SK-N-SH (cell line): ENCODE data around the gene GRIN1. TPM values are rescaled to one million over a fixed set of nuclear protein-coding genes. Genes with fewer than 3 reads are reported as not detected.
A peak's percentile ranks its signal among the peaks of the same experiment; 100 is the strongest.

Experiments used
- CTCF ChIA-PET: fragments of 300-600, 350-600 bp; formaldehyde crosslinking; extraction: SDS; loops from one replicate; lab custom pipeline; 2021; lab: Yijun Ruan, JAX
- POLR2A ChIA-PET: fragments of 350-600 bp; sonication (Branson Sonifier 250); formaldehyde crosslinking; extraction: SDS; loops from one replicate; lab custom pipeline; 2020; ENCODE audit warnings: antibody characterized with exemption, inconsistent platforms; lab: Yijun Ruan, JAX
- DNase-seq: peaks from one replicate; pipeline ENCODE4 v3.0.0; 2012
- H2AFZ ChIP-seq: fragments of 200-600 bp; sonication (generic); 2 replicates; pipeline ENCODE4 v1.8.1; 2016; ENCODE audit warnings: antibody characterized with exemption, mild to moderate bottlenecking, low read depth
- H3F3A ChIP-seq: fragments of 200-600 bp; sonication (generic); replicated peaks from 2 replicates; pipeline ENCODE3; 2016; ENCODE audit warnings: antibody characterized with exemption, mild to moderate bottlenecking; ENCODE audit not compliant: insufficient read depth
- H3K27ac ChIP-seq, 2 experiments: fragments of 200-500 bp in 1 of 2; fragments of 200-600 bp in 1 of 2; sonication (Bioruptor generic) in 1 of 2; sonication (generic), shearing (Covaris generic) in 1 of 2; 2 replicates each; pipeline versions ENCODE4 v1.5.1 to v1.6.1; 2014 to 2016; ENCODE audit warnings: low read depth in 2 of 2, inconsistent platforms in 1 of 2, low read length in 1 of 2, mild to moderate bottlenecking in 1 of 2, mixed read lengths in 1 of 2
- H3K27me3 ChIP-seq: fragments of 200-600 bp; sonication (generic), shearing (Covaris generic); 2 replicates; pipeline ENCODE4 v1.6.1; 2016; ENCODE audit warnings: mixed run types; ENCODE audit not compliant: insufficient read depth
- H3K36me3 ChIP-seq, 2 experiments: fragments of 200-500 bp in 1 of 2; fragments of 200-600 bp in 1 of 2; sonication (Bioruptor generic) in 1 of 2; sonication (generic) in 1 of 2; replicated peaks in 1 of 2; 2 replicates each; pipeline versions ENCODE3 to v1.5.1; 2014 to 2016; ENCODE audit warnings: low read length in 1 of 2, mild to moderate bottlenecking in 1 of 2; ENCODE audit not compliant: insufficient read depth in 2 of 2, control insufficient read depth in 1 of 2
- H3K4me1 ChIP-seq, 2 experiments: fragments of 200-500 bp in 1 of 2; fragments of 200-600 bp in 1 of 2; sonication (Bioruptor generic) in 1 of 2; sonication (generic), shearing (Covaris generic) in 1 of 2; 2 replicates each; pipeline versions ENCODE4 v1.5.1 to v1.6.1; 2014 to 2016; ENCODE audit warnings: low read depth in 1 of 2, low read length in 1 of 2, mixed run types in 1 of 2; ENCODE audit not compliant: insufficient read depth in 2 of 2, control insufficient read depth in 1 of 2
- H3K4me2 ChIP-seq: fragments of 200-600 bp; sonication (generic), shearing (Covaris generic); 2 replicates; pipeline ENCODE4 v1.6.1; 2017; ENCODE audit warnings: mixed run types
- H3K4me3 ChIP-seq, 2 experiments: fragments of 200-500 bp in 1 of 2; fragments of 200-600 bp in 1 of 2; sonication (Bioruptor generic) in 1 of 2; sonication (generic), shearing (Covaris generic) in 1 of 2; 2 replicates each; pipeline versions ENCODE4 v1.5.1 to v1.8.1; 2014 to 2016; ENCODE audit warnings: low read depth in 2 of 2, inconsistent platforms in 1 of 2, low read length in 1 of 2, mild to moderate bottlenecking in 1 of 2, mixed read lengths in 1 of 2, moderate library complexity in 1 of 2
- H3K79me2 ChIP-seq: fragments of 200-600 bp; sonication (generic); 2 replicates; pipeline ENCODE4 v1.8.1; 2017; ENCODE audit warnings: mild to moderate bottlenecking; ENCODE audit not compliant: insufficient read depth
- H3K9ac ChIP-seq: fragments of 200-600 bp; sonication (generic); 2 replicates; pipeline ENCODE4 v1.6.1; 2017; ENCODE audit warnings: mixed run types
- H3K9me2 ChIP-seq: fragments of 200-600 bp; sonication (generic); 2 replicates; pipeline ENCODE4 v1.6.1; 2017; ENCODE audit warnings: mixed run types
- H3K9me3 ChIP-seq: fragments of 200-600 bp; sonication (generic); 2 replicates; pipeline ENCODE4 v1.6.1; 2017; ENCODE audit warnings: mixed run types, mild to moderate bottlenecking, moderate library complexity
- H4K20me1 ChIP-seq: fragments of 200-600 bp; sonication (generic); 2 replicates; pipeline ENCODE4 v1.6.1; 2017; ENCODE audit warnings: mild to moderate bottlenecking, mixed run types; ENCODE audit not compliant: insufficient read depth
- CHD2 ChIP-seq: fragments of 150-350 bp; IDR thresholded peaks from 2 replicates; pipeline ENCODE4 v1.6.1; 2018; ENCODE audit warnings: low read length; ENCODE audit not compliant: partially characterized antibody
- GABPA ChIP-seq: IDR thresholded peaks from 2 replicates; pipeline ENCODE4 v1.4.0; 2012; ENCODE audit warnings: low read depth, mild to moderate bottlenecking
- GATA2 ChIP-seq: sonication (generic); formaldehyde crosslinking; IDR thresholded peaks from 2 replicates; pipeline ENCODE4 v1.5.0; 2020; ENCODE audit warnings: mild to moderate bottlenecking, missing genetic modification reagents
- NRF1 ChIP-seq: IDR thresholded peaks from 2 replicates; pipeline ENCODE4 v1.6.1; 2012; ENCODE audit warnings: low read depth, mild to moderate bottlenecking, low read length
- RAD21 ChIP-seq: IDR thresholded peaks from 2 replicates; pipeline ENCODE4 v1.6.1; 2012; ENCODE audit warnings: mild to moderate bottlenecking, low read length
- RFX5 ChIP-seq: IDR thresholded peaks from 2 replicates; pipeline ENCODE4 v1.6.1; 2012; ENCODE audit warnings: mild to moderate bottlenecking, improper control_type of control experiment, low read length
- RXRA ChIP-seq: IDR thresholded peaks from 2 replicates; pipeline ENCODE4 v1.4.0; 2012; ENCODE audit warnings: low read depth, mild to moderate bottlenecking, borderline replicate concordance
- SIN3A ChIP-seq: IDR thresholded peaks from 2 replicates; pipeline ENCODE4 v1.6.1; 2012; ENCODE audit warnings: low read depth, mild to moderate bottlenecking, low read length, moderate library complexity, borderline replicate concordance
- SMC3 ChIP-seq: IDR thresholded peaks from 2 replicates; pipeline ENCODE4 v1.6.1; 2012; ENCODE audit warnings: low read depth, low read length, improper control_type of control experiment
- YY1 ChIP-seq: IDR thresholded peaks from 2 replicates; pipeline ENCODE4 v1.4.0; 2012; ENCODE audit warnings: low read depth, mild to moderate bottlenecking
- WGBS: methylation state at CpG from one replicate; pipeline ENCODE4 v1.1.6; 2017; ENCODE audit warnings: low lambda C conversion rate; 5-methylcytosine and 5-hydroxymethylcytosine counted together
- polyA plus RNA-seq, 3 experiments: library from polyadenylated mRNA; depleted of rRNA; stranded (reverse); fragments of >200 nt; gene quantifications; 2 replicates each; pipeline ENCODE4 v1.2.3, GENCODE V29; 2012
- TF ChIP-seq, protein P1 (sequence below): fragments of 150-350 bp; IDR thresholded peaks from 2 replicates; pipeline ENCODE4 v1.6.1; 2016; ENCODE audit warnings: mild to moderate bottlenecking, low read depth, low read length
- TF ChIP-seq, protein P2 (sequence below): fragments of 150-350 bp; IDR thresholded peaks from 2 replicates; pipeline ENCODE4 v1.6.1; 2017; ENCODE audit warnings: antibody characterized with exemption, low read length, low read depth, borderline replicate concordance
- TF ChIP-seq, protein P3 (sequence below): fragments of 200-600 bp; sonication (generic); IDR thresholded peaks from 2 replicates; pipeline ENCODE4 v1.6.1; 2017; ENCODE audit warnings: antibody characterized with exemption, mild to moderate bottlenecking, moderate library complexity
- TF ChIP-seq, protein P4 (sequence below): IDR thresholded peaks from 2 replicates; pipeline ENCODE4; 2012

GRIN1 gene
- polyA plus RNA-seq, 1 of the 3 experiments (the other 2 are of a cell fraction): not detected

DNA sequence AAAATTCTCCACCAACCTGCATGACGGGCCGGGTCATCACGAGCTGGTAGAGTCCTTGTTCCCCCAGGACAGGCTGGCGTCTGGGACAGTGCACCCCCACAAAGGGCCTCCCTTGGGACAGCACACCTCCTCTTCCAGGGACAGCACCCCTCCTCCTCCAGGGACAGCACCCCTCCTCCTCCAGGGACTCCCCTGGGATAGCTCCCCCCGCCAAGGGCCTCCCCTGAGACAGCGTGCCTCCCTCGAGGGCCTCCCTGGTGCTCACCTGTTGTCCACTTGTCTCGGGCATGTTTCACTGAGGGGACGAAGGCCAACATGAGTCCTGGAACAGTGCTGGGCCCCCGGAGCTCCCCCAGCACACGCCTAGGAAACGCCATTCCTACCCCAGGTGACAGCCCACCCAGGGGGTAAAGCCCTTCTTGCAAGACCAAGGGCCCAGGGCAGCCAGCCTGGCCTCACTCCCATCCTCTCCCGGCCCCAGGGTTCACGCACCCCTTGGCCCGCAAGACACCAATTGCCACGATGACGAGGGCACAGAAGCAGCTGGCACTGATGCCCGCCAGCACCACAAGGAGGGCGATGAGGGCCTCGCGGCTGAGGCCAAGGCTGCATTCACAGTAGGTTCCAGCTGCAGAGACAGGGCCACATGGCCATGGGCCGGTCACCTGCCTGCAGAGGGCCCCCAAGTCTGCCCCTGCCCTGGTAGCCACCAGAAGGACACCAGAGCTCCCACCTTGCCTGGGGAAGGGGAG lies 32.4 kb downstream of the GRIN1 start:
- H3K36me3 ChIP-seq: no peaks in the 10 kb centered on the region
- POLR2A ChIA-PET: interaction anchor here (1.3 to 1.5 kb wide), 2 partner anchors 17 to 32 kb away, joined by 3 read pairs; partner anchors contain the start of genes ANAPC2, GRIN1 and SSNA1
- H4K20me1 ChIP-seq: no peaks in the 10 kb centered on the region
- no peak for DNase-seq
- H3K27me3 ChIP-seq: peaks cover 33% of the 10 kb centered on the region
- no peaks in the 10 kb centered on the region for H3K9me2 ChIP-seq
- H3K79me2 ChIP-seq: no peaks in the 10 kb centered on the region
- no peaks in the 10 kb centered on the region for H3K9me3 ChIP-seq
- peaks cover 0 to 23% of the 10 kb centered on the region in 2 experiments; a peak in 1 of 4 replicates for H3K4me1 ChIP-seq
- H3K4me3 ChIP-seq: no peak overlapping the region
- CTCF ChIA-PET: interaction anchor here (0.8 to 5.0 kb wide), 6 partner anchors 13 to 124 kb away, joined by 3 to 24 read pairs (median 4); partner anchors contain the start of genes ANAPC2, GRIN1, RNF224 and SSNA1
- H3K4me2 ChIP-seq: no peak overlapping the region
- no peak overlapping the region for H2AFZ ChIP-seq
- no peak overlapping the region for H3K9ac ChIP-seq
- H3F3A ChIP-seq: no peaks in the 10 kb centered on the region
- 84% methylated on average over 6 of the region's 22 CpGs for WGBS
- TF ChIP-seq RAD21 (no peak), NRF1 (no peak), RXRA (no peak), GABPA (no peak), CHD2 (no peak)
- TF ChIP-seq, protein P1, sequence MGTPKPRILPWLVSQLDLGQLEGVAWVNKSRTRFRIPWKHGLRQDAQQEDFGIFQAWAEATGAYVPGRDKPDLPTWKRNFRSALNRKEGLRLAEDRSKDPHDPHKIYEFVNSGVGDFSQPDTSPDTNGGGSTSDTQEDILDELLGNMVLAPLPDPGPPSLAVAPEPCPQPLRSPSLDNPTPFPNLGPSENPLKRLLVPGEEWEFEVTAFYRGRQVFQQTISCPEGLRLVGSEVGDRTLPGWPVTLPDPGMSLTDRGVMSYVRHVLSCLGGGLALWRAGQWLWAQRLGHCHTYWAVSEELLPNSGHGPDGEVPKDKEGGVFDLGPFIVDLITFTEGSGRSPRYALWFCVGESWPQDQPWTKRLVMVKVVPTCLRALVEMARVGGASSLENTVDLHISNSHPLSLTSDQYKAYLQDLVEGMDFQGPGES: no peak
- no peak overlapping the region for H3K27ac ChIP-seq

DNA sequence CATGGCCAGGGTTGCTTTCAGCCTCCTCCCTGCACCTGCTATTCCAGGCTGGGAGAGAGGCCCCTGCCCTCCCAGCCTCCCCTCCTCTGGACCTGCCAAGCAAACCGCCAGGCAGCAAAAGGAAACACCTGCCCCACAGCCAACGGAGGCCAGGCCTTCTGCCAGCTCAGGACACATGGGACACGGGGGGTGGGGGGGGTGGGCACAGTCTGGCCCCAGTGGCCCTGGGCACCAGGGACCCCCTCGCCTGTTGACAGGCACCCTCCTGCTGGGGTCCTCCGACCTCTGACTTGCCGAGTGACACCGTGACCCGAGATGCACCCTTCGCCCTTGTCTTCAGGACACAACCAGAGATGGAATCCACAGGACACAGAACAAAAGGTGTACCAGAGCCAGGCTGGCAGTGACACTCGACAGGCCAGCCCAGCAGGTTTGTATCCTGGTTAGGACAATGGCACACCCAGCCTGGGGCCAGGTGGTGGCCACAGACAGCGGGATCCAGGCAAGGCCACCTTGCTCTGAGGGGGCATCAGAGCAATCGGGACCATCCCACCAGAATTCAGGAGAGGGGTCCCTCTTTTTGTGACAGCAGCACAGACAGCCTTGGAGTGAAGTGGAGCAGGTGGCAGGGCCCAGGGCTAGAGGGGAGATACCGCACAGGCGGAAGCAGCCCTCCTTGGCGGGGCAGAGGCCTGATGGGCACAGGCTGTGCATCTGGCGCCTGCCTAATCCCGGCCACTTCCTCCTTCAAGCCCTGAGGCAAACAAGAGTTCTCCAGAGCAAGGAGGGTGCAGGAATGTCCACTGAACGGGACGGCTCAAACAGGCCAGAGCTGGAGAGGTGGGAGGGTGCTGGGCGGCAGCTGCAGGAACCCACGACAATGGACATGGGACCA lies 34.2 kb downstream of the GRIN1 start:
- H3K79me2 ChIP-seq: no peaks in the 10 kb centered on the region
- H3K27me3 ChIP-seq: peaks cover 15% of the 10 kb centered on the region
- ChIA-PET CTCF (interaction anchor here (1.0 to 5.0 kb wide), 2 partner anchors 10 to 15 kb away, joined by 3 to 24 read pairs; partner anchors contain the start of genes ANAPC2 and SSNA1), POLR2A (interaction anchor here (1.5 kb wide), 1 partner anchor 35 kb away, joined by 5 read pairs; the partner anchor contains the start of gene GRIN1)
- H3K4me1 ChIP-seq: peaks cover 0 to 23% of the 10 kb centered on the region in 2 experiments; a peak in 1 of 4 replicates
- no peak overlapping the region for H3K4me2 ChIP-seq
- no peaks in the 10 kb centered on the region for H3K9me3 ChIP-seq
- no peaks in the 10 kb centered on the region for H4K20me1 ChIP-seq
- 70% methylated on average over 16 of the region's 21 CpGs for whole genome bisulfite sequencing
- H3K27ac ChIP-seq: peak overlapping the region in 1 of 2 experiments; percentile 50; a peak in 2 of 4 replicates
- peaks cover 0 to 7% of the 10 kb centered on the region in 2 experiments for H3K36me3 ChIP-seq
- H2AFZ ChIP-seq: no peak overlapping the region
- peak; percentile 50 for DNase-seq
- H3F3A ChIP-seq: no peaks in the 10 kb centered on the region
- H3K9ac ChIP-seq: no peak overlapping the region
- no peaks in the 10 kb centered on the region for H3K9me2 ChIP-seq
- H3K4me3 ChIP-seq: no peak overlapping the region
- TF ChIP-seq SIN3A (no peak), SMC3 (no peak), GATA2 (CRISPR knock-in tag) (no peak), RAD21 (no peak), RFX5 (no peak), YY1 (no peak)
- TF ChIP-seq, protein P2, sequence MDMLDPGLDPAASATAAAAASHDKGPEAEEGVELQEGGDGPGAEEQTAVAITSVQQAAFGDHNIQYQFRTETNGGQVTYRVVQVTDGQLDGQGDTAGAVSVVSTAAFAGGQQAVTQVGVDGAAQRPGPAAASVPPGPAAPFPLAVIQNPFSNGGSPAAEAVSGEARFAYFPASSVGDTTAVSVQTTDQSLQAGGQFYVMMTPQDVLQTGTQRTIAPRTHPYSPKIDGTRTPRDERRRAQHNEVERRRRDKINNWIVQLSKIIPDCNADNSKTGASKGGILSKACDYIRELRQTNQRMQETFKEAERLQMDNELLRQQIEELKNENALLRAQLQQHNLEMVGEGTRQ: no peak
- TF ChIP-seq, protein P3, sequence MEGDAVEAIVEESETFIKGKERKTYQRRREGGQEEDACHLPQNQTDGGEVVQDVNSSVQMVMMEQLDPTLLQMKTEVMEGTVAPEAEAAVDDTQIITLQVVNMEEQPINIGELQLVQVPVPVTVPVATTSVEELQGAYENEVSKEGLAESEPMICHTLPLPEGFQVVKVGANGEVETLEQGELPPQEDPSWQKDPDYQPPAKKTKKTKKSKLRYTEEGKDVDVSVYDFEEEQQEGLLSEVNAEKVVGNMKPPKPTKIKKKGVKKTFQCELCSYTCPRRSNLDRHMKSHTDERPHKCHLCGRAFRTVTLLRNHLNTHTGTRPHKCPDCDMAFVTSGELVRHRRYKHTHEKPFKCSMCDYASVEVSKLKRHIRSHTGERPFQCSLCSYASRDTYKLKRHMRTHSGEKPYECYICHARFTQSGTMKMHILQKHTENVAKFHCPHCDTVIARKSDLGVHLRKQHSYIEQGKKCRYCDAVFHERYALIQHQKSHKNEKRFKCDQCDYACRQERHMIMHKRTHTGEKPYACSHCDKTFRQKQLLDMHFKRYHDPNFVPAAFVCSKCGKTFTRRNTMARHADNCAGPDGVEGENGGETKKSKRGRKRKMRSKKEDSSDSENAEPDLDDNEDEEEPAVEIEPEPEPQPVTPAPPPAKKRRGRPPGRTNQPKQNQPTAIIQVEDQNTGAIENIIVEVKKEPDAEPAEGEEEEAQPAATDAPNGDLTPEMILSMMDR: no peak
- TF ChIP-seq, protein P4, sequence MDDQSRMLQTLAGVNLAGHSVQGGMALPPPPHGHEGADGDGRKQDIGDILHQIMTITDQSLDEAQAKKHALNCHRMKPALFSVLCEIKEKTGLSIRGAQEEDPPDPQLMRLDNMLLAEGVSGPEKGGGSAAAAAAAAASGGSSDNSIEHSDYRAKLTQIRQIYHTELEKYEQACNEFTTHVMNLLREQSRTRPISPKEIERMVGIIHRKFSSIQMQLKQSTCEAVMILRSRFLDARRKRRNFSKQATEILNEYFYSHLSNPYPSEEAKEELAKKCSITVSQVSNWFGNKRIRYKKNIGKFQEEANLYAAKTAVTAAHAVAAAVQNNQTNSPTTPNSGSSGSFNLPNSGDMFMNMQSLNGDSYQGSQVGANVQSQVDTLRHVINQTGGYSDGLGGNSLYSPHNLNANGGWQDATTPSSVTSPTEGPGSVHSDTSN: no peak
